H9 (cell line): ENCODE measurements around the gene ZC3H12C. TPM values are rescaled to one million over a fixed set of nuclear protein-coding genes. Genes with fewer than 3 reads are reported as not detected.

ENCODE experiments used
- DNase-seq: peaks from one replicate; pipeline ENCODE4 v3.0.0-alpha.2; 2017
- H2AFZ ChIP-seq: one replicate; pipeline ENCODE4 v1.6.1; 2013; ENCODE audit warnings: mild to moderate bottlenecking, low read length, control low read depth, moderate library complexity
- H2AK5ac ChIP-seq: 2 replicates; pipeline ENCODE4 v1.6.1; 2013; ENCODE audit warnings: low read length, control low read depth, mixed read lengths; ENCODE audit not compliant: insufficient read length
- H2BK120ac ChIP-seq: one replicate; pipeline ENCODE4 v1.6.1; 2013; ENCODE audit warnings: low read depth, mild to moderate bottlenecking, low read length, control low read depth, inconsistent platforms; ENCODE audit not compliant: poor library complexity, severe bottlenecking
- H2BK12ac ChIP-seq: 2 replicates; pipeline ENCODE4 v1.6.1; 2013; ENCODE audit warnings: low read length, control low read depth, mixed read lengths, low read depth; ENCODE audit not compliant: insufficient read length
- H2BK15ac ChIP-seq: 2 replicates; pipeline ENCODE4 v1.6.1; 2013; ENCODE audit warnings: low read depth, low read length, control low read depth
- H2BK20ac ChIP-seq: one replicate; pipeline ENCODE4 v1.6.1; 2013; ENCODE audit warnings: low read depth, mild to moderate bottlenecking, low read length, control low read depth, inconsistent platforms; ENCODE audit not compliant: poor library complexity, severe bottlenecking
- H2BK5ac ChIP-seq: 2 replicates; pipeline ENCODE4 v1.6.1; 2013; ENCODE audit warnings: low read length, control low read depth, mixed read lengths; ENCODE audit not compliant: insufficient read length
- H3K14ac ChIP-seq: 2 replicates; pipeline ENCODE4 v1.6.1; 2013; ENCODE audit warnings: low read length, control low read depth; ENCODE audit not compliant: insufficient read depth
- H3K18ac ChIP-seq: 2 replicates; pipeline ENCODE4 v1.6.1; 2013; ENCODE audit warnings: low read depth, mild to moderate bottlenecking, mixed read lengths, low read length, control low read depth; ENCODE audit not compliant: insufficient read length
- H3K23ac ChIP-seq: 2 replicates; pipeline ENCODE4 v1.6.1; 2013; ENCODE audit warnings: low read length, control low read depth, mixed read lengths, low read depth; ENCODE audit not compliant: insufficient read length
- H3K23me2 ChIP-seq: 2 replicates; pipeline ENCODE4 v1.6.1; 2013; ENCODE audit warnings: low read depth, mild to moderate bottlenecking, mixed read lengths, low read length, control low read depth; ENCODE audit not compliant: insufficient read length, poor library complexity, severe bottlenecking
- H3K27ac ChIP-seq: 2 replicates; pipeline ENCODE4 v1.5.1; 2013; ENCODE audit warnings: low read length, control low read depth, mixed read lengths, low read depth; ENCODE audit not compliant: insufficient read length
- H3K27me3 ChIP-seq: 2 replicates; pipeline ENCODE4 v1.6.1; 2013; ENCODE audit warnings: low read length, control low read depth, inconsistent platforms; ENCODE audit not compliant: insufficient read depth
- H3K4ac ChIP-seq: 2 replicates; pipeline ENCODE4 v1.6.1; 2013; ENCODE audit warnings: low read depth, mild to moderate bottlenecking, control low read depth, inconsistent platforms, low read length, moderate library complexity
- H3K4me1 ChIP-seq: 2 replicates; pipeline ENCODE4 v1.6.1; 2013; ENCODE audit warnings: low read length, control low read depth, inconsistent platforms; ENCODE audit not compliant: insufficient read depth
- H3K4me2 ChIP-seq: 2 replicates; pipeline ENCODE4 v1.6.1; 2013; ENCODE audit warnings: low read length, control low read depth, mixed read lengths; ENCODE audit not compliant: insufficient read length, insufficient read depth
- H3K56ac ChIP-seq: 2 replicates; pipeline ENCODE4 v1.6.1; 2013; ENCODE audit warnings: low read depth, mild to moderate bottlenecking, mixed read lengths, low read length, control low read depth; ENCODE audit not compliant: insufficient read length
- H3K79me1 ChIP-seq: 2 replicates; pipeline ENCODE4 v1.6.1; 2013; ENCODE audit warnings: low read depth, mild to moderate bottlenecking, moderate library complexity, low read length, control low read depth, inconsistent platforms; ENCODE audit not compliant: insufficient read depth, poor library complexity, severe bottlenecking
- H3K79me2 ChIP-seq: 2 replicates; pipeline ENCODE4 v1.6.1; 2013; ENCODE audit warnings: low read length, control low read depth, inconsistent platforms; ENCODE audit not compliant: insufficient read depth
- H3K9ac ChIP-seq: 2 replicates; pipeline ENCODE4 v1.6.1; 2013; ENCODE audit warnings: low read length, control low read depth, mixed read lengths; ENCODE audit not compliant: insufficient read length; ENCODE audit errors: extremely low read depth
- H3K9me3 ChIP-seq: one replicate; pipeline ENCODE4 v1.6.1; 2013; ENCODE audit warnings: low read depth, low read length, inconsistent platforms; ENCODE audit not compliant: control insufficient read depth
- H3T11ph ChIP-seq: one replicate; pipeline ENCODE4 v1.6.1; 2013; ENCODE audit warnings: mild to moderate bottlenecking, low read length, control low read depth, inconsistent platforms
- H4K20me1 ChIP-seq: one replicate; pipeline ENCODE4 v1.6.1; 2013; ENCODE audit not compliant: control insufficient read depth, insufficient read length, insufficient read depth
- H4K5ac ChIP-seq: 2 replicates; pipeline ENCODE4 v1.6.1; 2013; ENCODE audit warnings: low read depth, mild to moderate bottlenecking, mixed read lengths, low read length, control low read depth; ENCODE audit not compliant: insufficient read length
- H4K8ac ChIP-seq: replicated peaks from 2 replicates; pipeline ENCODE4 v1.6.1; 2013; ENCODE audit warnings: low read length, control low read depth, mixed read lengths, low read depth; ENCODE audit not compliant: insufficient read length
- H4K91ac ChIP-seq: 2 replicates; pipeline ENCODE4 v1.6.1; 2013; ENCODE audit warnings: low read depth, mild to moderate bottlenecking, moderate library complexity, mixed read lengths, low read length, control low read depth; ENCODE audit not compliant: insufficient read length
- H3K27ac Mint-ChIP-seq, 3 experiments: 2 replicates in 2 of 3; 3 replicates in 1 of 3; pipeline ENCODE4 v1.8.0; 2020 to 2021; ENCODE audit warnings: mixed read lengths in 3 of 3, mild to moderate bottlenecking in 1 of 3, moderate library complexity in 1 of 3
- H3K27me3 Mint-ChIP-seq: 2 replicates; pipeline ENCODE4 v1.8.0; 2021; ENCODE audit warnings: low read depth, mild to moderate bottlenecking, moderate library complexity, mixed read lengths
- H3K36me3 Mint-ChIP-seq, 3 experiments: 2 replicates in 2 of 3; 3 replicates in 1 of 3; pipeline ENCODE4 v1.8.0; 2020 to 2021; ENCODE audit warnings: low read depth in 3 of 3, mixed read lengths in 3 of 3; ENCODE audit not compliant: insufficient read depth in 1 of 3
- H3K4me1 Mint-ChIP-seq, 2 experiments: 2 replicates each; pipeline ENCODE4 v1.8.0; 2020; ENCODE audit warnings: mixed read lengths in 2 of 2
- H3K4me3 Mint-ChIP-seq, 2 experiments: 2 replicates in 1 of 2; 3 replicates in 1 of 2; pipeline ENCODE4 v1.8.0; 2020 to 2021; ENCODE audit warnings: mild to moderate bottlenecking in 2 of 2, mixed read lengths in 2 of 2, moderate library complexity in 1 of 2
- H3K9me3 Mint-ChIP-seq, 2 experiments: 2 replicates in 1 of 2; 3 replicates in 1 of 2; pipeline ENCODE4 v1.8.0; 2020; ENCODE audit warnings: mild to moderate bottlenecking in 2 of 2, mixed read lengths in 2 of 2, moderate library complexity in 1 of 2
- CTCF ChIP-seq: fragments of 200-600 bp; sonication (generic); conservative IDR thresholded peaks from 3 replicates; pipeline ENCODE4 v1.8.0; 2021; ENCODE audit warnings: antibody characterized with exemption, mild to moderate bottlenecking
- WGBS: extraction: QIAGEN DNeasy Blood & Tissue Kit; methylation state at CpG from one replicate; pipeline ENCODE4 v1.1.7; 2013; ENCODE audit warnings: missing lambda C conversion rate, low lambda C conversion rate, mixed read lengths; ENCODE audit not compliant: insufficient read length; ENCODE audit errors: extremely low coverage; 5-methylcytosine and 5-hydroxymethylcytosine counted together
- total RNA-seq: library from RNA; stranded (reverse); gene quantifications from 2 replicates; pipeline ENCODE4 v1.2.1, GENCODE V29; 2021

Gene ZC3H12C
- total RNA-seq, 1 experiment from 2014 or later = 4.8 TPM

- Histone ChIP-seq H3K27me3 (no peaks in the 10 kb centered on the region), H3K79me2 (no peaks in the 10 kb centered on the region), H4K20me1 (peaks cover 2% of the 10 kb centered on the region), H3T11ph (no peak overlapping the region), H4K8ac (no peak overlapping the region), H3K14ac (no peak overlapping the region), H2BK120ac (no peak overlapping the region), H2BK12ac (no peak overlapping the region), H4K91ac (no peak overlapping the region), H2AK5ac (no peak overlapping the region), H3K23ac (no peak overlapping the region), H3K9me3 (no peaks in the 10 kb centered on the region), H2BK15ac (no peak overlapping the region), H2BK20ac (no peak overlapping the region), H3K18ac (no peak overlapping the region), H3K4ac (no peak overlapping the region), H3K9ac (no peak overlapping the region), H3K4me1 (no peaks in the 10 kb centered on the region; the same call in 1 of the 2 replicates), H3K79me1 (no peaks in the 10 kb centered on the region), H2BK5ac (no peak overlapping the region), H4K5ac (no peak overlapping the region), H3K23me2 (no peaks in the 10 kb centered on the region), H3K27ac (no peak overlapping the region), H3K56ac (no peak overlapping the region), H3K4me2 (no peak overlapping the region), H2AFZ (no peak overlapping the region)
- H3K27ac Mint-ChIP-seq = no peak overlapping the region
- H3K27me3 Mint-ChIP-seq = no peaks in the 10 kb centered on the region
- H3K36me3 Mint-ChIP-seq = peaks cover 5 to 14% (median 10%) of the 10 kb centered on the region in 3 experiments; a peak in 6 of 7 replicates
- no peaks in the 10 kb centered on the region for H3K9me3 Mint-ChIP-seq
- peaks cover 0 to 4% of the 10 kb centered on the region in 2 experiments; a peak in 1 of 4 replicates for H3K4me1 Mint-ChIP-seq
- H3K4me3 Mint-ChIP-seq = no peak overlapping the region
- no peak for DNase-seq
- TF ChIP-seq CTCF = no peak
- no CpG with 5 or more reads among the region's 3 CpGs for WGBS
Observed at GRCh38 chr11:110160016-110160415, 66.8 kb downstream of the ZC3H12C start.
